B cell (primary cell): ENCODE data around the gene PDE4A. TPM values are rescaled to one million over a fixed set of nuclear protein-coding genes. Genes with fewer than 3 reads are reported as not detected.
"Not testable (repeated sequence)": the region's sequence is repeated elsewhere in the genome, so short reads cannot be mapped to it uniquely, and the experiment has no call there.

Experiments used
- ATAC-seq: fragments of 200-7000 bp; cut with Tn5 transposase; one replicate; pipeline ENCODE4 v1.10.0; 2021; ENCODE audit warnings: low read depth, mild to moderate bottlenecking, moderate number of reproducible peaks, moderate library complexity
- CTCF ChIA-PET: fragments of 350-600 bp; sonication (Branson Sonifier 250); formaldehyde crosslinking; loops from one replicate; lab custom pipeline; 2021; ENCODE audit warnings: antibody characterized with exemption, inconsistent platforms; lab: Charles Lee
- POLR2A ChIA-PET: fragments of 350-600 bp; sonication (Branson Sonifier 250); formaldehyde crosslinking; loops from one replicate; lab custom pipeline; 2021; ENCODE audit warnings: antibody characterized with exemption; lab: Charles Lee
- DNase-seq: peaks from one replicate; pipeline ENCODE4 v3.0.0; 2013
- H2AFZ ChIP-seq: 2 replicates; pipeline ENCODE4 v1.6.1; 2012; ENCODE audit warnings: mild to moderate bottlenecking, low read depth, low read length; ENCODE audit not compliant: insufficient read depth, poor library complexity, severe bottlenecking
- H3K27ac ChIP-seq, 2 donors: 1 replicate in 1 of 2; 2 replicates in 1 of 2; pipeline ENCODE4 v1.5.1; 2012 to 2013; ENCODE audit warnings: low read length in 2 of 2, mild to moderate bottlenecking in 2 of 2, moderate library complexity in 1 of 2
- H3K27me3 ChIP-seq, 4 experiments: fragments of 200-600 bp in 1 of 4; sonication (generic) in 1 of 4; replicated peaks in 1 of 4; 1 replicate in 2 of 4; 2 replicates in 2 of 4; pipeline versions ENCODE4 v1.6.1 to v1.7.0; 2013 to 2016; ENCODE audit warnings: low read length in 3 of 4, mild to moderate bottlenecking in 2 of 4, mixed read lengths in 1 of 4, moderate library complexity in 1 of 4; ENCODE audit not compliant: insufficient read depth in 4 of 4, control insufficient read depth in 3 of 4; ENCODE audit errors: control extremely low read depth in 1 of 4
- H3K36me3 ChIP-seq, 2 experiments: replicated peaks in 1 of 2; 1 replicate in 1 of 2; 2 replicates in 1 of 2; pipeline versions ENCODE4 v1.6.1 to v1.7.1; 2013; ENCODE audit warnings: low read length in 1 of 2; ENCODE audit not compliant: insufficient read depth in 2 of 2, control insufficient read depth in 1 of 2; ENCODE audit errors: control extremely low read depth in 1 of 2, extremely low read depth in 1 of 2
- H3K4me1 ChIP-seq, 2 donors: fragments of 200-600 bp in 1 of 2; sonication (generic) in 1 of 2; 1 replicate in 1 of 2; 2 replicates in 1 of 2; pipeline versions ENCODE4 v1.5.1 to v1.6.1; 2013 to 2017; ENCODE audit warnings: low read length in 2 of 2; ENCODE audit not compliant: control insufficient read depth in 2 of 2, insufficient read depth in 2 of 2
- H3K4me2 ChIP-seq: replicated peaks from 2 replicates; pipeline ENCODE3; 2012; ENCODE audit warnings: mild to moderate bottlenecking, low read depth, low read length; ENCODE audit not compliant: poor library complexity, severe bottlenecking
- H3K4me3 ChIP-seq, 5 experiments: fragments of 200-600 bp in 1 of 5; sonication (generic) in 1 of 5; 1 replicate in 3 of 5; 2 replicates in 2 of 5; pipeline versions ENCODE4 v1.5.1 to v1.7.0; 2011 to 2016; ENCODE audit warnings: low read length in 4 of 5, mild to moderate bottlenecking in 4 of 5, low read depth in 2 of 5, control low read depth in 1 of 5, moderate library complexity in 1 of 5; ENCODE audit not compliant: insufficient read depth in 1 of 5; ENCODE audit errors: control extremely low read depth in 1 of 5, extremely low read depth in 1 of 5
- H3K79me2 ChIP-seq: fragments of 200-600 bp; sonication (generic); one replicate; pipeline ENCODE4 v1.6.0; 2016; ENCODE audit warnings: low read length; ENCODE audit not compliant: control insufficient read depth, insufficient read depth
- H3K9ac ChIP-seq: fragments of 200-600 bp; sonication (generic); 2 replicates; pipeline ENCODE4 v1.6.1; 2017; ENCODE audit warnings: mild to moderate bottlenecking, low read length, moderate library complexity
- H3K9me3 ChIP-seq, 3 donors: one replicate each; pipeline versions ENCODE4 v1.6.1 to v1.7.1; 2013; ENCODE audit warnings: low read length in 2 of 3; ENCODE audit not compliant: control insufficient read depth in 2 of 3, insufficient read depth in 1 of 3; ENCODE audit errors: control extremely low read depth in 1 of 3
- H4K20me1 ChIP-seq: 2 replicates; pipeline ENCODE4 v1.6.0; 2012; ENCODE audit warnings: mild to moderate bottlenecking, low read length; ENCODE audit not compliant: insufficient read depth, control insufficient read depth, poor library complexity, severe bottlenecking
- H3K27ac Mint-ChIP-seq: one replicate; pipeline ENCODE4 v1.8.0; 2021; ENCODE audit warnings: mixed read lengths
- H3K27me3 Mint-ChIP-seq: one replicate; pipeline ENCODE4 v1.8.0; 2021; ENCODE audit warnings: mixed read lengths
- H3K4me1 Mint-ChIP-seq: one replicate; pipeline ENCODE4 v1.8.0; 2021; ENCODE audit warnings: mixed read lengths
- H3K4me3 Mint-ChIP-seq: one replicate; pipeline ENCODE4 v1.8.0; 2021; ENCODE audit warnings: mixed read lengths
- H3K9me3 Mint-ChIP-seq: one replicate; pipeline ENCODE4 v1.8.0; 2022; ENCODE audit warnings: mixed read lengths; ENCODE audit not compliant: insufficient read depth
- EZH2 ChIP-seq: IDR thresholded peaks from 2 replicates; pipeline ENCODE4 v1.6.1; 2012; ENCODE audit warnings: borderline replicate concordance, low read depth, mild to moderate bottlenecking, moderate library complexity, low read length; ENCODE audit not compliant: insufficient read depth, poor library complexity, severe bottlenecking
- WGBS: methylation state at CpG from one replicate; pipeline ENCODE4 v1.1.5; 2013; ENCODE audit warnings: missing lambda C conversion rate; ENCODE audit not compliant: insufficient coverage; 5-methylcytosine and 5-hydroxymethylcytosine counted together
- intact Hi-C: fragments of 100-400 bp; cut with micrococcal nuclease; formaldehyde crosslinking; loops from one replicate; pipeline ENCODE4 v1.10.0; 2022
- polyA plus RNA-seq: library from polyadenylated mRNA; depleted of rRNA; stranded (reverse); fragments of >200 nt; gene quantifications from 2 replicates; pipeline ENCODE4 v1.2.3, GENCODE V29; 2012
- total RNA-seq, 2 donors: library from RNA; stranded (reverse); fragments of 120-200 nt in 1 of 2; gene quantifications; 1 replicate in 1 of 2; 2 replicates in 1 of 2; pipeline versions ENCODE4 v1.2.3 to v1.2.4, GENCODE V29; 2013 to 2022
- TF ChIP-seq, protein P1 (sequence below): fragments of 200-600 bp; IDR thresholded peaks from one replicate; pipeline ENCODE4 v1.8.0; 2022; ENCODE audit warnings: antibody characterized with exemption, mild to moderate bottlenecking

The PDE4A gene
- total and polyA plus RNA-seq, 2 donors (not counting 1 experiment from before 2014, with no cell fraction given), result 1.5 to 10.9 TPM

DNA sequence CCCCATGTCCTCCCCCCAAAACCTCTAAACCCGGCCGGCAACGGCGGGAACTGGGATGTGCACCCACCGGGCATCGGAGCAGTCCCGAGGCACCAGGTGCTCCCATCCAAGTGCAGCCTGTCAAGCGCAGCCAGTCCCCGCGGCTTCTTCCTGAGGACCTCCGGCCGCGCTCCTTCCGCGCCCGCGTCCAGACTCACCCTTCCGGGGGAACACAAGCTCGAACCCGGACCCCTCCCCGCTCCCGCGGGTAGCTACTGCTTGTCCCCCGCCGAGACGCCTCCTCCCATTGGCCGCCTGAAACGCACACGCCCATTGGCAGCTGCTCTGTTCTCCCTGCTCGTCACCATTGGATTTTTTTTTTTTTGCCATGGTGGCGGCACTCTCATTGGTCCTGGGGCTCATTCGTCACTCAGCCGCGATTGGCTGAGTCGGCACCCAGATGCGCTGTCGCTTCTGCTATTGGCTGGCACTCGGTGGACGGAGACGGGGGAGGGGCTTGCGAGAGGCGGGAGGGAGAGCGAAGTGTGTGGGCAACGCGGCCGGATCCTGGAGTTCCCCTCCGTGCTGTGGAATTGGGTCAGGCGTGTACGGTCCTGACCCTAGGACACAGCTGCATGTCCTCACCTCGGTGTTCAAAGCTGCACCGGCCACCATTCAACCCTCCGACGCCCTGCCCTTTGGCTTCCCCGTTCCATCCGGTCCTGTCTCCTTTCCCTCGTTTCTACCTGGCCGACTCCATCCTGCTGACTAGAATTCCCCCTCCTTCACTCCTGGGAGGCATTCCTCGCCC is 39.8 kb upstream of the PDE4A start, which contains the start of gene TYK2:
TSS of gene TYK2 (minus strand) at position 260 of the 790 bp plus-strand sequence. CDS start 2,166 bp downstream, outside the sequence.
- DNase-seq (peak; percentile 99), ATAC-seq (peak; percentile 91)
- ChIA-PET CTCF (interaction anchor here (0.6 to 18.2 kb wide), 13 partner anchors 8 to 322 kb away, joined by 3 to 570 read pairs (median 5); partner anchors contain the start of gene ICAM1), POLR2A (interaction anchor here (0.5 to 2.3 kb wide), 7 partner anchors 38 to 186 kb away, joined by 3 to 15 read pairs (median 6); partner anchors contain the start of genes DNMT1, ICAM1 and RAVER1)
- H3K27me3 Mint-ChIP-seq, result no peaks in the 10 kb centered on the region
- Histone ChIP-seq H3K27me3 (no peaks in the 10 kb centered on the region), H3K36me3 (peaks cover 0 to 12% of the 10 kb centered on the region in 2 experiments), H3K79me2 (peaks cover 30% of the 10 kb centered on the region), H3K4me1 (peaks cover 10 to 17% of the 10 kb centered on the region in 2 donors), H3K27ac (peak within 1 kb of the TSS; percentile 78 to 91), H3K9ac (peak within 1 kb of the TSS; percentile 94), H3K4me2 (peak within 1 kb of the TSS; percentile 99), H2AFZ (peak within 1 kb of the TSS; percentile 98), H3K9me3 (no peaks in the 10 kb centered on the region), H4K20me1 (no peaks in the 10 kb centered on the region), H3K4me3 (peak within 1 kb of the TSS; percentile 63 to 99 (median 90))
- TF ChIP-seq, protein P1, sequence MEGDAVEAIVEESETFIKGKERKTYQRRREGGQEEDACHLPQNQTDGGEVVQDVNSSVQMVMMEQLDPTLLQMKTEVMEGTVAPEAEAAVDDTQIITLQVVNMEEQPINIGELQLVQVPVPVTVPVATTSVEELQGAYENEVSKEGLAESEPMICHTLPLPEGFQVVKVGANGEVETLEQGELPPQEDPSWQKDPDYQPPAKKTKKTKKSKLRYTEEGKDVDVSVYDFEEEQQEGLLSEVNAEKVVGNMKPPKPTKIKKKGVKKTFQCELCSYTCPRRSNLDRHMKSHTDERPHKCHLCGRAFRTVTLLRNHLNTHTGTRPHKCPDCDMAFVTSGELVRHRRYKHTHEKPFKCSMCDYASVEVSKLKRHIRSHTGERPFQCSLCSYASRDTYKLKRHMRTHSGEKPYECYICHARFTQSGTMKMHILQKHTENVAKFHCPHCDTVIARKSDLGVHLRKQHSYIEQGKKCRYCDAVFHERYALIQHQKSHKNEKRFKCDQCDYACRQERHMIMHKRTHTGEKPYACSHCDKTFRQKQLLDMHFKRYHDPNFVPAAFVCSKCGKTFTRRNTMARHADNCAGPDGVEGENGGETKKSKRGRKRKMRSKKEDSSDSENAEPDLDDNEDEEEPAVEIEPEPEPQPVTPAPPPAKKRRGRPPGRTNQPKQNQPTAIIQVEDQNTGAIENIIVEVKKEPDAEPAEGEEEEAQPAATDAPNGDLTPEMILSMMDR, result no peak
- TF ChIP-seq EZH2, result no peak
- H3K4me3 Mint-ChIP-seq, result peak within 1 kb of the TSS; percentile 87
- H3K4me1 Mint-ChIP-seq, result peaks cover 21% of the 10 kb centered on the region
- intact Hi-C loops, result loop anchor here (1.0 to 2.0 kb wide), 5 partner anchors 23 to 284 kb away; partner anchors contain the start of genes CDC37, ICAM1 and RAVER1
- under 1% methylated on average over 58 of the region's 58 CpGs for WGBS
- H3K27ac Mint-ChIP-seq, result peak within 1 kb of the TSS; percentile 91
- no peaks in the 10 kb centered on the region for H3K9me3 Mint-ChIP-seq

DNA sequence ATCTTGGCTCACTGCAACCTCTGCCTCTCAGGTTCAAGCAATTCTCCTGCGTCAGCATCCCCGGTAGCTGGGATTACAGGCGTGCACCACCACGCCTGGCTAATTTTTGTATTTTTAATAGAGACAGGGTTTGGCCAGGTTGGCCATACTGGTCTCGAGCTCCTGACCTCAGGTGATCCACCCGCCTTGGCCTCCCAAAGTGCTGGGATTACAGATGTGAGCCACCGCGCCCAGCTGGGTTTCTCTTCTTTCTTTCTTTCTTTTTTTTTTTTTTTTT is 37.2 kb upstream of the PDE4A start:
- H2AFZ ChIP-seq, H3K4me3 ChIP-seq, H3K4me3 Mint-ChIP-seq, H3K4me2 ChIP-seq, H3K27me3 ChIP-seq, H3K9ac ChIP-seq, intact Hi-C loops, H3K36me3 ChIP-seq, DNase-seq, H3K27me3 Mint-ChIP-seq, H3K27ac Mint-ChIP-seq, H3K27ac ChIP-seq, H3K9me3 Mint-ChIP-seq, ATAC-seq, H4K20me1 ChIP-seq, H3K9me3 ChIP-seq: not testable (repeated sequence)
- H3K4me1 Mint-ChIP-seq, result peaks cover 21% of the 10 kb centered on the region
- ChIA-PET CTCF (interaction anchor here (0.6 to 18.2 kb wide), 3 partner anchors 88 to 124 kb away, joined by 3 to 570 read pairs (median 268); partner anchors contain the start of gene ICAM1), POLR2A (interaction anchor here (0.7 kb wide), 1 partner anchor 75 kb away, joined by 8 read pairs; no protein-coding TSS in a partner anchor)
- WGBS, result 90% methylated on average over 4 of the region's 8 CpGs
- H3K79me2 ChIP-seq, result peaks cover 23% of the 10 kb centered on the region
- H3K4me1 ChIP-seq, result peaks cover 10 to 20% of the 10 kb centered on the region in 2 donors
